Measurements from ENCODE around the gene PDE1A.
"Not testable (repeated sequence)": the region's sequence is repeated elsewhere in the genome, so short reads cannot be mapped to it uniquely, and the experiment has no call there.

Gene PDE1A

DNA sequence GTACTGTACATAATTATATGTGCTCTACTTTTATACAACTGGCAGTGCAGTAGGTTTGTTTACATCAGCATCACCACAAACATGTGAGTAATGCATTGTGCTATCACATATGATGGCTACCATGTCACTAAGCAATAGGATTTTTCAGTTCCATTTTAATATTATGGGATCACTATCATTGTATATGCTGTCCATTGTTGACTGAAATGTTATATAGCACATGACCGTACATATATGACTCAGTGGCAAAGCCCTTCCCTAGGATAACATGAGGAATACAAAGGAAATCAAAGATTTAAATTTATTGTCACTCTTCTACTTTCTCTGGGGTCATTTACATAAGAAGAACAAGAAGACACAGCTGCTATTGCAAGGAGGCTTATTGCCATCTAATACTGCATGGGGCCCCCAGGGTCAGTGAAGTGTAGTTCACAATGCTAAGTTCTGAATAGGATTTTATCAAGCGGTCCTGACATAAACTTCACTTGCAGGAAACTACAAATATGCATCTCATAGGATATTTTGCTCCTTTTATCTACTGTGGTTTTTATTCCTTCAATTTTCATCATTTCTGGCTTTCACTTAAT lies 21.8 kb downstream of the PDE1A start:
- no peak for DNase-seq

DNA sequence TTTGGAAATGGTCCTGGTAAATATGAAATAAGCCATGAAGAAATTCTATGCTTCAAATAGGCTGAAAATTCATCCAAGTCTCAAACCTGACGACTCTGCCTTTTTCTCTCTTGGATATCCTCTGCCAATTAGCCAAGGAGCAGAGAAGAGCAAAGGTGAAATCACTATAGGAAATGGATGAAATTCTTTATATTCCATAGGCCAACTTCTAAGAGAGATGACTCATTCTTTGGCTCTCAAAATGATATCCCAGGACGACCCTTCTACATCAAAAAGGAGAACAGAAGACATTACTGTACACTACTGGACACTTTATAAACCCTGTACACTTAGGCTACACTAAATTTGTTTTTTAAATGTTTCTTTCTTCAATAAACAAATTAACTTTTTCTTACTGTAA lies 22.7 kb downstream of the PDE1A start:
- DNase-seq = no peak

DNA sequence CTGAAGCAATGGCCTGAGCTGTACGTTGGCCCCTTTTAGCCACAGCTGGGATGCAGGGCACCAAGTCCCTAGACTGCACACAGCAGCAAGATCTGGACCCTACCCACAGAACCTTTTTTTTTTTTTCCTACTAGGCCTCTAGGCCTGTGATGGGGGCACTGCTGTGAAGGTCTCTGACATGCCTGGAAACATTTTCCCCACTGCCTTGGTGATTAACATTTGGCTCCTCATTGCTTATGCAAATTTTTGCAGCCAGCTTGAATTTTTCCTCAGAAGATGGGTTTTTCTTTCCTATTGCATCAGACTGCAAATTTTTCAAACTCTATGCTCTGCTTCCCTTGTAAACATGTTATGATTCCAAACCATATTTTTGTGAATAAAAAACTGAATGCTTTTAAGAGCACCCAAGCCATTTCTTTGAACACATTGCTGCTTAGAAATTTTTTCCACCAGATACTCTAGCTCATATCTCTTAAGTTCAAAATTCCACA lies 33.5 kb downstream of the PDE1A start:
- no peak for DNase-seq

DNA sequence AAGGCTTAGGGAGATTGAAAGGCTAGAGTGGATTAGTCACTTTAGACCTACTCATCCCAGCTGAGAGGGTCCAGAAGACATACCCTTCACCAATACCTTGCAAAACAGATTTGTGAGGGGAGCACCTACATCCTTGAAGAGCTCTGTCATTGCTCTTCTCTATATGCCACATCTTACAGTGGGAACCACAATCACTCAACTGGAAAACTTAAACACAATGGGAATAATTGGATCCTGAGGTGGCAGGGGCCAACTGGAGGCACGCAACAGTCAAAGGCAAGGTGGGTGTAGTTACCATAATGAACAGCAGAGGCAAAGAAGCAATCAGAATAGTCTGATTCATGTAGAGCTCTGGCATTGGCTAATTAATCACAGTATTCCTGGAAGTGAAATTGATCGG lies 35.4 kb downstream of the PDE1A start:
- no peak for DNase-seq

DNA sequence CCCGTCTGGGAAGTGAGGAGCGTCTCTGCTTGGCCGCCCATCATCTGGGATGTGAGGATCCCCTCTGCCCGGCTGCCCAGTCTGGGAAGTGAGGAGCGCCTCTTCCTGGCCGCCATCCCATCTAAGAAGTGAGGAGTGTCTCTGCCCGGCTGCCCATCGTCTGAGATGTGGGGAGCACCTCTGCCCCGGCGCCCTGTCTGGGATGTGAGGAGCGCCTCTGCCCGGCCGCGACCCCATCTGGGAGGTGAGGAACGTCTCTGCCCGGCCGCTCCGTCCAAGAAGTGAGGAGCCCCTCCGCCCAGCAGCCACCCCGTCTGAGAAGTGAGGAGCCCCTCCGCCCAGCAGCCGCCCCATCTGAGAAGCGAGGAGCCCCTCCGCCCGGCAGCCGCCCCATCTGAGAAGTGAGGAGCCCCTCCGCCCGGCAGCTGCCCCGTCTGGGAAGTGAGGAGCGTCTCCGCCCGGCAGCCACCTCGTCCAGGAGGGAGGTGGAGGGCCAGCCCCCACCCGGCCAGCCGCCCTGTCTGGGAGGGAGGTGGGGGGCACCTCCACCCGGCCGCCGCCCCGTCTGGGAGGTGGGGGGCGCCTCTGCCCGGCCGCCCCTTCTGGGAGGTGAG lies 40.5 kb downstream of the PDE1A start:
- DNase-seq = not testable (repeated sequence)

DNA sequence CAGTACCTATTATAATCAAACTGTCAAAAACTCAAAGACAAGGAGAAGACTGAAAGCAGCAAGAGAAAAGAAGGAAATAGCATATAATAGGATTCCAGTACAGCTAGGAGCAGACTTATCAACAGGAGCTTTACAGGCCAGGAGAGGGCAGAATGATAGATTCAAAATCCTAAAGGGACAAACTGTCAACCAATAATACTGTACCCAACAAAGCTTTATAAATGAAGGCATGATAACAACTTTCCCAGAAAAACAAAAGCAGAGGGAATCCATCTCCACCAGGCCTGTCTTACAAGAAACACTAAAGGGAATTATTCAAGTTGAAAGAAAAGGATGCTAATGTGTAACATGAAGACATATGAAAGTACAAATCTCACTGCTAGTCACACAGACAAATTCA lies 42.0 kb downstream of the PDE1A start:
- no peak for DNase-seq

DNA sequence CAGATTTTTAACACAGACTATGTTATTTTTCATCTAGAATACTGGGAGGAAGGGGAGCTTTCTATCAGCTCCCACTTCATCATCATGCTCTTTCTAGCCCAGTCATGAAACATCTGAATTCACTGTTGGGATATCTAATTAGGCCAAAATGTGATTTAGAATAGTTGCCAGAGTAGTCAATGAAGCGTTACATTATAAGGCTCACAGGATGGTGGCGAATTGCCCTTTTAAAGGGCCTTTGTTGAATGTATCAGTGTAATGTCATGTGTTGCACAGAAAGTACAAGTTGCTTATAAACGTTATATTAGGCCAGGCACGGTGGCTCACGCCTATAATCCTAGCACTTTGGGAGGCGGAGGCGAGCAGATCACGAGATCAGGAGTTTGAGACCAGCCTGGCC lies 45.6 kb downstream of the PDE1A start:
- DNase-seq = no peak

DNA sequence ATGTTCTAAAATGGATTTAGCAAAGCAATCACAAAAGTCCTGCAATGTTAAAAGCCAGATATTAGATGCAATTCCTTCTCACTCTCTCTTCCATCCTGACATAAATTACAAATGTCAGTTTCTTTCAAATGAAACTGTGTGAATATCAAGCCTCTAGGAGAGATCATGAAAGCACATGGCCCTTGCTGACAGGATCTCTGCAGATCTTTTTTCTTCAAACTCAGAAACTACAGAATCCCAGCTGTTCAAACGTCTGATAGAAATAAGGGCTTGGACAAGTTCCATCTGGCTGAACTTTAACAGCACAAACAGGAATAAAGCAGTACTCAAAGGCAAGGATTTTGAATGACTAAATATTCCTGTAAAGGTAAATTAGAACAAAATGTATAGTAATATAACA lies 47.6 kb downstream of the PDE1A start:
- DNase-seq = no peak

DNA sequence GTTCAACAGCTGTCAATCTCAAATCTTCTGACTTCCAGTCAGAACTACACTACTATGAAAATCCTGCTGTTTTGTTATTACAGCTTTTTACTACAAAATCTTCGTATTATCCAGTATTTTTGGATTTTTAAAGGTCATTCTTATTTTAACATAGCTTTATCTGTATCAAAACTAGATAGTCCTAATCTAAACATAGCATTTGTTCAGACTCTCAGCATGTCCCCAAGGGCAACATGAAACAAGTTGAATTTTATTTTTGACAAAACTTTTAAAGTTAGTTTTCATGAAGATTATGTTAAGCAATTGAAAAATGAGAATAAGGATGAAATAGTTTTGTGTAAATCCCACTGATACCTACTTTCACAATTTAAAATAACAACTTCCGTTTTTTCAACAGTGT lies 48.1 kb downstream of the PDE1A start:
- DNase-seq = no peak

DNA sequence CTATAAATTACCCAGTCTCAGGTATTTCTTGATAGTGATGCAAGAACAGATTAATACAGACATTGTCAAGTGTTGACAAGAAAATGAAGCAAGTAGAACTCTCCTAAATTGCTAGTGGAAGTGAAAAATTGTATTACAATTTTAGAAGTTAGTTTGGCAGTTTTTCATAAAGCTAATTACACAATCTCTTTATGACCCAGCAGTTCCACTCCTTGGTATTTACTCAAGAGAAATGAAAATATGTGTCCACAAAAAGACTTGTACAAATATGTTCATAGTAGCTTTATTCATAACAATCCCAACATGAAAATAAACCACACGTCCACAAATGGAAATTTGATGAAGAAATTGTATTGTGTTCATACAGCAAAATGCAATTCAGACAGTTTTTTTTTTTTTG lies 49.4 kb downstream of the PDE1A start:
- no peak for DNase-seq

DNA sequence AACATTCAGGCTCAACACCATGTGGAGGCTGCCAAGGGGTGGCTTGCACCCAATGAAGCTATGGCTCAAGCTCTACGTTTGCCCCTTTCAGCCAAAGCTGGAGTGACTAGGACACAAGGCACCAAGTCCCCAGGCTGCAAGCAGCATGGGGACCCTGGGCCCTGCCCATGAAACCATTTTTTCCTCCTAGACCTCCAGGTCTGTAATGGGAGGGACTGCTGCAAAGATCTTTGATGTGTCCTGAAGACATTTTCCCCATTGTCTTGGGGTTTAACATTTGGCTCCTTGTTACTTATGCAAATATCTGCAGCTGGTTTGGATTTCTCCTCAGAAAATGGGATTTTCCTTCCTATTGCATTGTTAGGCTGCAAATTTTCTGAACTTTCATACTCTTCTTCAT lies 51.0 kb downstream of the PDE1A start:
- DNase-seq = no peak

DNA sequence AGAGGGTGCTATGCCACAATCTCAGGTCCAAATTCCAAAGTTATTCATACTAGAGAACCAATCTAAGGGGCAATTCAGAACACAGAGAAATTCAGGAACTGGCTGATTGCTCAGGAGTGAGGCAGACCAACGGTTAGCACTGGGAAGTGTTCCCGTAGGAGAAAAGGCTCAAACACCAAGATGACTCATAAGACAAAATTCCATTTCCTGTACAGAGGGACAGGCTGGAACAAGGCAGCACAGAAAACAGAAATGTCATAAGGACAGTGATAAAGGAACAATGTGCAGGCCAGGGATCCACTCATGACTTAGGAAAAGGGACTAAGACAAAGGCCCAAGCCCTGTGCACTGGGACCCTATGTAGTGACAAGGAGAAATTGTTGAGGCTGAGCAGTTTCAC lies 54.2 kb downstream of the PDE1A start:
- no peak for DNase-seq

DNA sequence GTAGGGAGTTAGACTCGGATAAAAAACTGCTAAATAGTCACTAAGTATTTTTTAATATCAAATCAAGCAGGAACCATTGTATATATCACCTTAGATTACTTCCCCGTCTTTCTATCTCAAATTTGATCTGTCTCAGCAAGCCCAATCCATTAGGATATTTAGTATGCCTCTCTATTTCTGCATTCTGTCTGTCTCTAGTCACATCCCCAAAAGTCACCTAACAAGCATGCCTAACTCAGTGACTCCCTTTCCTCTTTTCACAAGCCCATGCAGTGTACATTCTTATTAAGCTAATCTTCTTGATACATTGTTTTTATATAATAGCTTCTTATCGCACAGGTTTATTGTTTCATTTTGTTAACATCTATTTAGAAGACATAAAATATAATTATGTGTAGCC lies 57.8 kb downstream of the PDE1A start:
- no peak for DNase-seq

DNA sequence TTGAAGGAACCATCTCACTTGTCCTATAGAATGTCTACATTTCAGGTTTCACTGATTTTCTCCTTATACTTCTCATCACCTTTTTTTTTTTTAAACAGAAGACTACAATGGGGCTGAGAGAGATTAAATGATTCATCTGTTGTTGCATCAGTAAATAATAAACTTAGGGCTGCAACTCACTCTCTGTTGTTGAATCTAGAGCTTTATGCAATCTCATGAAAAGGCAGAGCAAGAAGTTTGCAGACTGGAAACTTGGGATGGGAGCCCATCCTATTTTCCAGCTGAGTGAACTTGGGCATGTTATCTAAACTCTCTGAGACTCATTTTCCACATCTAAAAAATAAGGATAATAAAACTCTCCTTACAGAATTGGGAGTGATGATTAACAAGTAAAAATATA lies 58.4 kb downstream of the PDE1A start:
- DNase-seq = no peak

DNA sequence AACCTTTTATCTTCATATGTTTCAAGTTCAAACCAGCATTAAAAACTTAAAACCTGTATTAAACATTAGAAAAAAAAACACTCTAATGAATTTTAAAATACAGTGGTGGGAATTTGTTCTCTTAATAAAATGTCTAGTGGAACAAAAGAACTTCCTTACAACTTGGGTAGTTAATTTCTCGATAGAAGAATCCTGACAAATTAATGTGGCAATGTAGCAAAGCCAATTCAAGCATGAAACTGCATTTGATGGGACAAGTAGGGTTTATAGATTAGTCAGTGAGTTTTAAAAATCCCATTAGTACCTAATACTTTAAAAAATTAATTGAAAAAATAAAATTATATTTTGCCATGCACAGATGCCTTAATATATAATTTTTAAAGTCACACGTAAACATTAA lies 59.4 kb downstream of the PDE1A start:
- no peak for DNase-seq

DNA sequence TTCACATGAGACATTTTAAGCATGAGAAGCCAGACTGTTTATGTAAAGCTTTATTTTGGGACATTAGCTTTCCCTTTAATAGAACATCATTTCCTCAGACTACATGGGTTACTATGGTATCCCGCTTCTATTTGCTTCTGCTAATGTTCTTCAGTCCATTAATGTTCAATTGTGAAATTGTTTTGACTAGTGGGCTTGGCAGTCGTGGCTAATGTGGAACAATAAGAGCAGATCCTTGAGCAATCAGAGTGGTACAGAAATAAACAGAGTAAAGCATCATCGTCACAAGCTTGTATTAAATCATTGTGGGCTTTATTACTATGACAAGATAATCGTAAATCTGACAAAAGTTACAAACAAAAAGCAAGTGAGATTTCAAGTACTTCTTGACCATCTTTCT lies 60.2 kb downstream of the PDE1A start:
- DNase-seq = no peak

DNA sequence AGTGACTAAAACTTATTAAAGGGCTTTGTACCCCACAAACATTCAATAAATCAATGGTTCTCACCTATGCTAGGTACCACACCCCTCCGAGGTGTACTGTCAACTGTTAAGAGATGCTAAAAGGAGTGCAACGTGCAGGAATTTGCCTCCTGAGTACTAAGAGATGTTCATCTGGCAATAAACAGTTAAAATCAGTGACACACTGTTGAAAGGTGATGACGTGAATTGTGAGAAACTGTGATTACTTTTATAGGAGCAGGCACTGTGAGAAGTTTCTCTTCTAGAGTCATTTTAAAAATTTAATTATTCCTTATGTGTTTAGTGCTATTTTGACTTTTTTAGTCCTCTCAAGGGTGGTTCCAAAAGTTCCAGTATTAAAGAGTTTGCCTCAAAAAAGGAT lies 61.0 kb downstream of the PDE1A start:
- DNase-seq = no peak

DNA sequence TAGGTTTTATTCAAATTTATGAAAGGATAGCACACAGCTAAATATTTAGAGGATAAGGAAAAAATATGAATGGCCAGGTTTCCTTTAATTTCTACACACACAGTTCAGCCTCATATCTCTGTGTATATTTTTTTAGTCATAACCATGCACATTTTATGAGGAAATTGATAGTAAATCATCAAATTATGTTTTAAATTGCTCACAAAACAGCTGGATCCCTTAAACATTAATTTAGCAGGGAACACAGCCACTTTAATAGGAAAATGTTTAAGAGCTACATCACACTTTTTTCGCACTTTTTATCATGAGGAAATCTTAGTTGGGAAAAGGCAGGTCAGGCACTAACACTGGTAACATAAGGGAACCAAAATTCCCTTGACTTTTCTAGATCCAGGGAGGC lies 65.4 kb downstream of the PDE1A start:
- DNase-seq = no peak

DNA sequence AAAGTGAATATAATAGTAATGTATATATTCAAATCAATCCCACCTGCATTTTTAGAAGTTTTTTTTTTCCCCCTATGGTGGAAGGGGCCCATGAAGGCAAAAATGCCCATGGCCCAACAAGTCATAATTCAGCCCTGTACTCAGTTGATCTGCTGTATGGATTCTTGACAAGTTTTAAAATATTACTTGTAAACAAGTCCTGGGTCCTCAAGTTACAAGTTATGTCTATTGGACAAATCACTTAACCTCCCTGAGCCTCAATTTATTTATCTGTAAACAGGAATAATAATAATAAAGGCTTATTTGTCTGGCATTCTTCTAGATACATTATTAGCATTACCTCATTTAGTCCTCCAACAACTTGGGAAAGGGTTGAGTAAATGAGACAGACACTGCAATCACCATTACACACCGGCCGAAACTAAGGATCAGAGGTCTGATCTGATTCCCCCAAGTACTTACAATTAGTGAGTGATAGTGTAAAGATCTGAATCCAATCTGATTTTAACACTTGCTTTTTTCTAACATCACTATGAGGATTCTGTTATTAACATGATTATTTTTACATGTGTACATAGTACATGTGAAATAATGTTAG lies 66.1 kb downstream of the PDE1A start:
- no peak for DNase-seq

DNA sequence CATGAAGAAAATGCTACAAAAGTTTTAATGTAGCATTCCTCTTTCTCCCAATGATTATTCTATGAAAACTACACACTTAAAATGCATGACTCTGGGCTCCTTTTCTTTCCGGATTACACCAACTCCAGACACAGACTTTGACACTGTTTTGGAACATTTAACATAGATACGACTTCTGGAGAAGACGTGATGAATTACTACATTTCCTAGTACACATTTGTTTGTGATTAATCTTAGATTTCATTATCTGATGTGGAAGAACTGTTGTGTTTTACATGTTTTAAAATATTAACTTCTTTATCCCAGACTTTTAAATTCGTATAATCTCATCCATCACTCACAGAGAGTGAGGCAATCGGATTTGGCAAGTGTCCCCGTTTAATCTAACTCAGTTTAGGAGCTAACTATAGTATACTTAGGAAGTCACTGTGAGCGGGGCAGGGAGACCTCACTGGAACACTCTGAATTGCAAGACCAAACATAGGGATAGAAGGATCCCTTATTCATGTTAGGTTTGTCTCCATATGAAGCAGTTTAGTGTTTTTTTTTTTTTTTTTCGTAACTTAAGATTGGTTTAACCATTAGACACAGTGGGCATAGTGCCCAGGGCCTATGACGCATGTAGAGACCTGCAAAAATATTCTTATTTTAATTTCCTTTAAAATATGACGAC lies 66.7 kb downstream of the PDE1A start:
- DNase-seq = no peak

DNA sequence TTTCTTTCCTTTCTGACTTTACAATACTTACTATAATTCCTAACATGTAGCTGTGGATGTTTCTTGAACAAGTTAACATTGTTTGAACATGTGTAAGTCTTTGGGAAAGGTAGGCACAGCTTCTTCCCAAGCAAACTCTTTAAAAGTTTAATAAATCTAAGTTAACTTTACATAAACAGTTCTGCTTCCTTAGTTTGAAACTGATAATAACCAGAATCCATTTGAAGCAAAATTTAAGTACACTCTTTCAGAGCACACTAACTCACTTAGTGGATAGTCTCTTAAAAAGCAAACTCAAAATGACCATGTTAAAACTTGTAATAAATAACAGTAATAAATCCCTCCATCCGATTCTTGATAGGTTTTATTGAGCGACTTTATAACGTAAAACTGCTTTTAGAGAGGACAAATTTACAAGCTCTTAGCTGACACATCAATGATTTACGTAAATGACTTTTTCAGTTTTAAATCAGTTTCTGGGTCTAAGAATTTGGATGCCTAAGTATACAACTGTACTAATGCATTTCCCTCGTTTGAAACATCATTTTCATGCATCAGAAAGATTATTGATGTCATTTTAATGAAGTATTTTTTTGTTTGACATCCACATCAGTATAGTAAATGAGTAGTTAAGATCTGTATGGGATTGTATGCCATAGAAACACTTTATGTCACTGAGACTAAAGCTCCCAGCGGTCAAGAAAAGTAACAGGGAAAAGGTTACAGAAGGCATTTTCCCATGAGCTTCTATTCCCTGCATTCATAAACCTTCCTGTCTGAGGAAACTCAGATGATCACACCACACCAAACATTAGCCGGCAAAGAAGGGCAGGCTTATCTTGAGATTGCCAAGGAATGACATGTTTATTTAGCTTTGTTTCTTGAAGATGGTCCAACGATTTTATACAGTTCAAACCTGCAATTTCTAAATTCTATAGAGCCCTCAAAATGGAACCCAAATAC lies 67.5 kb downstream of the PDE1A start:
- no peak for DNase-seq

DNA sequence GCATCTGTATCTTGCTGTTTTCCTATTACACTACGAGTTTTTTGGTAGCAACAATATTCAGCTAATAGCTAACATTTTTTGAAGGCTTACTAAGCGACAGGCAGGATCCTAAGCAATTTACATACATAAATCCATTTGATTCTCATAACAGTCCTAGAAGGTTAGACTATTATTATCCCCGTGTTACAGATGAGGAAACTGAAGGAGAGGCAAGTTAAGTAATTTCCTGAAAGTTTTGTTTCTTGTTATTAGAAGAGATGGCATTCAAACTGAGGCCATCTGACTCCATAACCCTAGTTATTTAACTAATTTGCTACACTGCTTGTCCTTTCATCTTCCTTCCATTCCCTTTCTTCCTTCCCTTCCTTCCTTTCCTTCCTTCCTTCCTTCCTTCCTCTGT lies 68.2 kb downstream of the PDE1A start:
- DNase-seq = no peak

DNA sequence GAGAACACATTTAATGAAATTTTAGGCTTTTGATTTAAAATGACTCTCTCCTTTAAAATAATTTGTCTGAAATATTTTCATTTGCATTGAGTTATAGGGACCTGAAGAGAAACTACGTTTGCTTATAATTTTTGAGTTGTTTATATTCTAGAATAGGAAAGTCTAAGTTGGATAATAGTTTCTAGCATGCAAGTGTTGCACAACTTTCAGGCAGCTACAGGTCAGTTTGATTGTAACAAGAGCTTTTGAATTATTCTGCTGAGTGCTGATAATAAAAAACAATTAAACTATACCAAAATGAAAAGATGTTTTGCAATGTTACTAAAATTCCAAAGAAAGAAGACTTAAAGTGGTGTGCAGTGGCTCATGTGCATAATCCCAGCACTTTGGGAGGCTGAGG lies 71.0 kb downstream of the PDE1A start:
- DNase-seq = no peak

Measured in activated naive CD4-positive, alpha-beta T cell (primary cell).